ENCODE results near the gene PLOD3. TPM values are rescaled to one million over a fixed set of nuclear protein-coding genes. Genes with fewer than 3 reads are reported as not detected.

The PLOD3 gene
- total and polyA plus RNA-seq, 12 donors = 27.1 to 61.2 (median 36.9) TPM

- H3K9me3 ChIP-seq = no peaks in the 10 kb centered on the region
- peaks cover 17 to 61% (median 49%) of the 10 kb centered on the region in 9 donors for H3K4me1 ChIP-seq
- intact Hi-C loops (cut with DNase I) = no loop called here
- ATAC-seq (no peak), DNase-seq (no peak)
- H3K27ac ChIP-seq = no peak overlapping the region
- H3K27me3 ChIP-seq = no peaks in the 10 kb centered on the region
- TF ChIP-seq CTCF (IDR thresholded peaks at IDR 0.05) = no peak
- 84 to 87% methylated on average over 9 of the region's 9 CpGs for WGBS, 2 donors
- peaks cover 0 to 51% (median 11%) of the 10 kb centered on the region in 9 donors for H3K36me3 ChIP-seq
- no peak overlapping the region for H3K4me3 ChIP-seq
These were observed 18.1 kb upstream of the PLOD3 start for GRCh38 chr7:101235522-101235921.

- Histone ChIP-seq H3K27ac (no peak overlapping the region), H3K4me3 (no peak overlapping the region), H3K9me3 (no peaks in the 10 kb centered on the region), H3K4me1 (peaks cover 17 to 59% (median 46%) of the 10 kb centered on the region in 9 donors), H3K27me3 (no peaks in the 10 kb centered on the region), H3K36me3 (peaks cover 0 to 46% (median 8%) of the 10 kb centered on the region in 9 donors)
- TF ChIP-seq CTCF (IDR thresholded peaks at IDR 0.05) = peak in 8 of 9 donors; percentile 5 to 45 (median 32)
- DNase-seq (no peak), ATAC-seq (no peak)
- WGBS, 2 donors = 75 to 77% methylated on average over 11 of the region's 11 CpGs
- intact Hi-C loops (cut with DNase I) = no loop called here
These were observed 17.7 kb upstream of the PLOD3 start for GRCh38 chr7:101235050-101235449.

GRCh38 chr7:101234636-101235035, 17.3 kb upstream of the PLOD3 start:
- intact Hi-C loops (cut with DNase I) = no loop called here
- Histone ChIP-seq H3K9me3 (no peaks in the 10 kb centered on the region), H3K27ac (no peak overlapping the region), H3K27me3 (no peaks in the 10 kb centered on the region), H3K4me3 (no peak overlapping the region), H3K36me3 (peaks cover 0 to 43% (median 4%) of the 10 kb centered on the region in 9 donors), H3K4me1 (peaks cover 17 to 55% (median 42%) of the 10 kb centered on the region in 9 donors)
- TF ChIP-seq CTCF (IDR thresholded peaks at IDR 0.05) = no peak
- no peak for ATAC-seq
- 85 to 91% methylated on average over 5 of the region's 5 CpGs for WGBS, 2 donors
- no peak for DNase-seq

- Histone ChIP-seq H3K4me3 (no peak overlapping the region), H3K4me1 (peaks cover 16 to 49% (median 36%) of the 10 kb centered on the region in 9 donors), H3K27ac (no peak overlapping the region), H3K9me3 (no peaks in the 10 kb centered on the region), H3K27me3 (no peaks in the 10 kb centered on the region), H3K36me3 (peaks cover 0 to 43% (median 0%) of the 10 kb centered on the region in 9 donors)
- DNase-seq (no peak), ATAC-seq (no peak)
- no peak for TF ChIP-seq CTCF (IDR thresholded peaks at IDR 0.05)
- intact Hi-C loops (cut with DNase I) = no loop called here
- 88 to 90% methylated on average over 21 of the region's 21 CpGs for WGBS, 2 donors
These were observed 16.6 kb upstream of the PLOD3 start for GRCh38 chr7:101233907-101234547.

All from heart right ventricle (tissue), 16 donors.